ENCODE data around the gene ACTR5.
"Not testable (repeated sequence)": the region's sequence is repeated elsewhere in the genome, so short reads cannot be mapped to it uniquely, and the experiment has no call there.

The ACTR5 gene

GRCh38 chr20:38805958-38806854, 57.9 kb downstream of the ACTR5 start:
- DNase-seq, result peak; percentile 23

- peak; percentile 23 for DNase-seq
Measured at GRCh38 chr20:38806855-38807655, 58.8 kb downstream of the ACTR5 start.

GRCh38 chr20:38809942-38810341, 61.7 kb downstream of the ACTR5 start:
- no peak for DNase-seq

- DNase-seq, result no peak
Measured at GRCh38 chr20:38810926-38811630, 62.8 kb downstream of the ACTR5 start.

- DNase-seq, result no peak
Measured at GRCh38 chr20:38811769-38812168, 63.5 kb downstream of the ACTR5 start.

- DNase-seq, result no peak
Measured at GRCh38 chr20:38812182-38812581, 63.9 kb downstream of the ACTR5 start.

GRCh38 chr20:38812709-38813573, 64.7 kb downstream of the ACTR5 start:
- no peak for DNase-seq

- not testable (repeated sequence) for DNase-seq
Measured at GRCh38 chr20:38813574-38813962, 65.3 kb downstream of the ACTR5 start.

GRCh38 chr20:38815446-38815845, 67.2 kb downstream of the ACTR5 start:
- DNase-seq, result no peak

GRCh38 chr20:38818113-38819065, 70.1 kb downstream of the ACTR5 start:
- DNase-seq, result no peak

Data from NCI-H1092 treated with DMSO at 0.1 percent for 48 hours (cell line).